BJ (cell line): ENCODE results near the gene MYLK. TPM values are rescaled to one million over a fixed set of nuclear protein-coding genes. Genes with fewer than 3 reads are reported as not detected.

Experiments
- CTCF ChIA-PET: fragments of 350-600 bp; formaldehyde crosslinking; extraction: SDS; loops from one replicate; lab custom pipeline; 2021; ENCODE audit warnings: antibody characterized with exemption, inconsistent platforms; lab: Yijun Ruan, JAX
- POLR2A ChIA-PET: fragments of 300-600 bp; sonication (Branson Sonifier 250); formaldehyde crosslinking; extraction: SDS; loops from one replicate; lab custom pipeline; 2021; ENCODE audit warnings: antibody characterized with exemption; lab: Charles Lee
- DNase-seq: peaks from one replicate; pipeline ENCODE4 v3.0.0-alpha.2; 2011; ENCODE audit warnings: low read depth
- H3K27me3 ChIP-seq: 2 replicates; pipeline ENCODE4 v1.6.0; 2011; ENCODE audit warnings: low read length; ENCODE audit not compliant: control insufficient read depth, insufficient read depth
- H3K36me3 ChIP-seq: 2 replicates; pipeline ENCODE4 v1.5.1; 2011; ENCODE audit warnings: low read length; ENCODE audit not compliant: control insufficient read depth, insufficient read depth
- H3K4me3 ChIP-seq: 2 replicates; pipeline ENCODE4 v1.5.1; 2011; ENCODE audit warnings: low read depth, mild to moderate bottlenecking, control low read depth, low read length
- polyA plus RNA-seq: library from polyadenylated mRNA; depleted of rRNA; stranded (reverse); fragments of >200 nt; gene quantifications from 2 replicates; pipeline ENCODE4 v1.2.3, GENCODE V29; 2011
- TF ChIP-seq, protein P1 (sequence below): IDR thresholded peaks from 2 replicates; pipeline ENCODE4 v1.5.1; 2011; ENCODE audit warnings: low read depth, mild to moderate bottlenecking, control low read depth, inconsistent platforms, low read length, moderate library complexity; ENCODE audit not compliant: insufficient read depth

The MYLK gene
- polyA plus RNA-seq, 1 experiment = 734 TPM

DNA sequence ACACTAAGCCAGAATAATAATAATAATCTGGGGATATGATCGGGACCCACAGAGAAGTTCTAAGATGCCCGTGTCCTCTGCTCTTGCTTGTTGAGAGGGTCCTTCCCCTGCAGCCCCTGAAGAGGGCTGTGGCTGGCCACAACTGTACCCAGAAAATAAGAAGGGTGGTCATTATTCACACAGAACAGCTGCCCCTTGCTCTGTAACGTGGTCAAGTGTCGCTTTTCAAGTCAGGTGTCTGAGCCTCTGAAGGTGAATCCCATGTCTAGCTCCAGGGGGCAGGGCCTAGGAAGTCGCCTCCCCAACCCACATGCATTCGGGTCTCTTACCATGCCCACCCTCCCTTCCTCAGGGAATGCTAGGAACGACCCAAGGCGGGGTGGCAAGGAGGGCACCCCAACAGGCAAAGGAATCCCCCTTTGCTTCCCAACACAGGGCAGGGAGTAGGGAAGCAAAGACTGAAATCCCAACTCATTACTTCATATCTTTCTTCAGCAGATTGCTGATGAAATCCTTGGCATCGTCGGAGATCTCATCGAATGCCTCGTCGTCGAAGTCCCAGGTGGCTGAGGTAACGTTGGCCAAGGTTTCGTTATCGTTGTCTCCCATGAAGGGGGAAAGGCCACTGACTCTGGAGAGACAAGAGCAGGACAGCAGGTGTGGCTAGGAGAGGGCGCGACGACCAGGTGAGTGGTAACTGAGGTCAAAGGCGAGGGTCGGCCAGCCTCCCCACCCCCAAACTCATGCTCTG, 255.0 kb downstream of the MYLK start:
- no peak for DNase-seq
- TF ChIP-seq, protein P1, sequence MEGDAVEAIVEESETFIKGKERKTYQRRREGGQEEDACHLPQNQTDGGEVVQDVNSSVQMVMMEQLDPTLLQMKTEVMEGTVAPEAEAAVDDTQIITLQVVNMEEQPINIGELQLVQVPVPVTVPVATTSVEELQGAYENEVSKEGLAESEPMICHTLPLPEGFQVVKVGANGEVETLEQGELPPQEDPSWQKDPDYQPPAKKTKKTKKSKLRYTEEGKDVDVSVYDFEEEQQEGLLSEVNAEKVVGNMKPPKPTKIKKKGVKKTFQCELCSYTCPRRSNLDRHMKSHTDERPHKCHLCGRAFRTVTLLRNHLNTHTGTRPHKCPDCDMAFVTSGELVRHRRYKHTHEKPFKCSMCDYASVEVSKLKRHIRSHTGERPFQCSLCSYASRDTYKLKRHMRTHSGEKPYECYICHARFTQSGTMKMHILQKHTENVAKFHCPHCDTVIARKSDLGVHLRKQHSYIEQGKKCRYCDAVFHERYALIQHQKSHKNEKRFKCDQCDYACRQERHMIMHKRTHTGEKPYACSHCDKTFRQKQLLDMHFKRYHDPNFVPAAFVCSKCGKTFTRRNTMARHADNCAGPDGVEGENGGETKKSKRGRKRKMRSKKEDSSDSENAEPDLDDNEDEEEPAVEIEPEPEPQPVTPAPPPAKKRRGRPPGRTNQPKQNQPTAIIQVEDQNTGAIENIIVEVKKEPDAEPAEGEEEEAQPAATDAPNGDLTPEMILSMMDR = no peak
- ChIA-PET CTCF (interaction anchor here (1.7 kb wide), 1 partner anchor 12 kb away, joined by 5 read pairs; no protein-coding TSS in a partner anchor), POLR2A (no interaction called here)
- Histone ChIP-seq H3K36me3 (peaks cover 49% of the 10 kb centered on the region), H3K27me3 (no peaks in the 10 kb centered on the region), H3K4me3 (no peak overlapping the region)

DNA sequence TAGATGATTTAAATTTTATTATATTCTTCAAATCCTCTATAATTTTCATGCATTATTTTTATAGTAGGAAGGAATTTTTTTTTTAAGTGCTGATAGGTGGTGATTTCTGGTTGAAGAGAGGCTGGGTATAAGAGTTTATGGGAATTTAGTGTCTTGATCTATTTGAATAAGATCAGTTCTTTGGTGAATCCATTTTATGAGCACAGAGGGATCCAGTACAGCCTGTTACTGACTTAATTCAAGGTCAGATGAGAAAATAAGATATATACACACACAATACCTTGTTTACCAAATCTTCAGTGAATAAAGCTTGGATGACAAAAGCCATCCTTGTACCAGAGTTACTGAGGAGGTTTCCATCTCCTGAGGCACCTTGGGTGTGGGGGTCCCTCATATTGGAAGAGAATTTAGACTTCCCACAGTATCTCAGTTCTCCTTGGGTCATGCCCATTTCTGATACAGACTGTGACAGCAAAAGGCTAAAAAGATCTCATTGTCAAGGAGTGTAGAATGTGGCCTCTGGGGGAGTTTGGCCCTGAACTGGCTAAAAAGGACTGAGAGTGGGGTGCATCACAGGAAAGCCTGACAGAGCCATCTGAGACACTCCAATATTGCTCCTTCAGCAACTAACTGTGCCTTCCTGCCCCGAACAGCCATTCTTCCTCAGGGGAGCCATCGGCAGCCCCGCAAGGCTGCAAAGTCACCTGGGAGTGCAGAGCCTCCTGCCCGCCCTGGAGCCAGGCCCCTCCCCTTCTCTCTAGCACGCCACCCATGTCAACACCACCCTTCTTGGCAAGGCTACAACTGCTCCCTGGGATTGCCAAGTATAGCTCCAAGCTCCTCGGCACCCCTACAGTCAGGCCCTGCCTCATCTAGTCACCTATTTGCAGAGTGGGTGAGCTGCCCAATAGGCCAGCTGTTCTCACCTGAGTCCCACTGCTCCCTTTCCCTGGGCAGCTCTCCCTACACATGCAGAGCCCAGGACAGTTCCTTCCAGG, 256.2 kb downstream of the MYLK start:
- Histone ChIP-seq H3K36me3 (peaks cover 48% of the 10 kb centered on the region), H3K4me3 (no peak overlapping the region), H3K27me3 (no peaks in the 10 kb centered on the region)
- CTCF ChIA-PET = interaction anchor here (1.7 kb wide), 1 partner anchor 13 kb away, joined by 5 read pairs; no protein-coding TSS in a partner anchor
- POLR2A ChIA-PET = no interaction called here
- TF ChIP-seq, protein P1 = no peak
- DNase-seq = no peak

DNA sequence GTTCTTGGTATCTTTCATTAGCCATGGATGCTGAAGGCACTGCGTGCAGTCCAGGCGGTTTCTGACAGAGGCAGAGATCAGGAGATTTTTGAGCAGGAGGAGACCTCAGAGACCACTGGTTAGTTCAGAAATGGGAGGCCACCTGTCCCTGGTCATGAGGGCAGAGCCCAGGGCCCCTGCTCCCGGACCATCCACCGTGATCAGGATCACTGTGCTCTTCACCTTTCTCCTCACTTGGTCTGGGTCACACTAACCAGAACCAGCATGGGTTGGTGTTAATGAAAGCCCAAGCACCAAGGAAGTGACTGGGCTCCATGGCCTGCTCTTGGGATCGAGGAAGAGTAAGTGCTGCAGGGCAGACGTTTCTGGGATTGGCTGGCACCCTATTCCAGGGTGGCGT, 257.3 kb downstream of the MYLK start:
- TF ChIP-seq, protein P1 = no peak
- no peak for DNase-seq
- ChIA-PET POLR2A (no interaction called here), CTCF (interaction anchor here (0.8 to 1.7 kb wide), 2 partner anchors 15 to 25 kb away, joined by 3 to 5 read pairs; no protein-coding TSS in a partner anchor)
- no peaks in the 10 kb centered on the region for H3K27me3 ChIP-seq
- H3K4me3 ChIP-seq = no peak overlapping the region
- peaks cover 51% of the 10 kb centered on the region for H3K36me3 ChIP-seq

DNA sequence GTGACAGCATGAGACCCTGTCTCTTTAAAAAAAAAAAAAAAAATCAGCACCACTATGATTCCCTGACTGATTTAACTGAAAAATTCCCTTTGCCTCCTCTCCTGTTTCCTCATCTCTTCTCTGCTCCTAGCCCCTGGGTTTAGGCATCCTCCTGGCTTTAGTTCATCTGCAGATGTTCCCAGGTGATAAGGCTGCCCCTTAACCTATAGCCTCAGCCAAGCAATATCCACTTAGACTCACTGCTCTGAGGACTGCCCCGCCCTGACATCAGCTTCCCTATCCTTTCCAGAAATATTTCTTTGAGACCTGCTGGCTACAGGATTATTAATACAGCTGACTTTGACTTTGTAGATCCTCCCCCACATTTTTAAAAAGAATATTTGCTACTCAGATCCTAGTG, 259.8 kb downstream of the MYLK start:
- peaks cover 51% of the 10 kb centered on the region for H3K36me3 ChIP-seq
- H3K27me3 ChIP-seq = no peaks in the 10 kb centered on the region
- ChIA-PET POLR2A (no interaction called here), CTCF (interaction anchor here (0.6 kb wide), 1 partner anchor 9 kb away, joined by 3 read pairs; no protein-coding TSS in a partner anchor)
- no peak overlapping the region for H3K4me3 ChIP-seq
- no peak for DNase-seq
- TF ChIP-seq, protein P1 = no peak
